ENCODE results near the gene IFIT2. TPM values are rescaled to one million over a fixed set of nuclear protein-coding genes. Genes with fewer than 3 reads are reported as not detected.
"Not testable (repeated sequence)": the region's sequence is repeated elsewhere in the genome, so short reads cannot be mapped to it uniquely, and the experiment has no call there.

The IFIT2 gene
- total RNA-seq, 1 experiment from 2014 or later = 0.75 TPM

GRCh38 chr10:89283936-89284475 lies 17.8 kb upstream of the IFIT2 start:
- no peak overlapping the region for H3K9ac ChIP-seq (ENCODE audit: low read length)
- H3K4me2 ChIP-seq (ENCODE audit: low read depth, low read length, poor library complexity, severe bottlenecking) = no peak overlapping the region
- H3K27ac ChIP-seq (ENCODE audit: low read length) = no peak overlapping the region
- H2AFZ ChIP-seq (ENCODE audit: low read length) = no peak overlapping the region
- no peaks in the 10 kb centered on the region for H3K79me2 ChIP-seq (ENCODE audit: low read length)
- H3K9me3 ChIP-seq (ENCODE audit: low read length) = no peaks in the 10 kb centered on the region
- no peaks in the 10 kb centered on the region for H3K4me1 ChIP-seq (ENCODE audit: low read length)
- H3K9me2 ChIP-seq (replicated peaks; ENCODE audit: insufficient read depth, low read length) = no peaks in the 10 kb centered on the region
- no peaks in the 10 kb centered on the region for H3K27me3 ChIP-seq (ENCODE audit: low read length)
- H4K20me1 ChIP-seq (ENCODE audit: insufficient read depth, low read depth, low read length) = no peaks in the 10 kb centered on the region
- no peaks in the 10 kb centered on the region for H3K36me3 ChIP-seq (ENCODE audit: insufficient read depth, low read length)
- DNase-seq = no peak
- H3K4me3 ChIP-seq (ENCODE audit: low read length) = no peak overlapping the region

GRCh38 chr10:89284711-89285110 lies 17.1 kb upstream of the IFIT2 start:
- H4K20me1 ChIP-seq (ENCODE audit: insufficient read depth, low read depth, low read length); H2AFZ ChIP-seq (ENCODE audit: low read length); H3K4me2 ChIP-seq (ENCODE audit: low read depth, low read length, poor library complexity, severe bottlenecking); H3K9me3 ChIP-seq (ENCODE audit: low read length); H3K79me2 ChIP-seq (ENCODE audit: low read length); H3K9ac ChIP-seq (ENCODE audit: low read length); H3K4me3 ChIP-seq (ENCODE audit: low read length); H3K9me2 ChIP-seq (replicated peaks; ENCODE audit: insufficient read depth, low read length); H3K27me3 ChIP-seq (ENCODE audit: low read length); H3K4me1 ChIP-seq (ENCODE audit: low read length); DNase-seq; H3K36me3 ChIP-seq (ENCODE audit: insufficient read depth, low read length); H3K27ac ChIP-seq (ENCODE audit: low read length): not testable (repeated sequence)

GRCh38 chr10:89285303-89285702 lies 16.5 kb upstream of the IFIT2 start:
- not testable (repeated sequence) for H3K4me1 ChIP-seq (ENCODE audit: low read length); H3K9me3 ChIP-seq (ENCODE audit: low read length); H3K36me3 ChIP-seq (ENCODE audit: insufficient read depth, low read length); H3K27me3 ChIP-seq (ENCODE audit: low read length); H3K4me2 ChIP-seq (ENCODE audit: low read depth, low read length, poor library complexity, severe bottlenecking); H4K20me1 ChIP-seq (ENCODE audit: insufficient read depth, low read depth, low read length); H3K27ac ChIP-seq (ENCODE audit: low read length); H3K9ac ChIP-seq (ENCODE audit: low read length); H3K9me2 ChIP-seq (replicated peaks; ENCODE audit: insufficient read depth, low read length); H3K4me3 ChIP-seq (ENCODE audit: low read length); DNase-seq; H3K79me2 ChIP-seq (ENCODE audit: low read length); H2AFZ ChIP-seq (ENCODE audit: low read length)

- no peaks in the 10 kb centered on the region for H3K9me3 ChIP-seq (ENCODE audit: low read length)
- no peaks in the 10 kb centered on the region for H3K79me2 ChIP-seq (ENCODE audit: low read length)
- no peaks in the 10 kb centered on the region for H3K27me3 ChIP-seq (ENCODE audit: low read length)
- no peaks in the 10 kb centered on the region for H4K20me1 ChIP-seq (ENCODE audit: insufficient read depth, low read depth, low read length)
- no peak overlapping the region for H3K27ac ChIP-seq (ENCODE audit: low read length)
- no peak overlapping the region for H3K4me2 ChIP-seq (ENCODE audit: low read depth, low read length, poor library complexity, severe bottlenecking)
- no peak for DNase-seq
- H3K4me3 ChIP-seq (ENCODE audit: low read length) = no peak overlapping the region
- H3K36me3 ChIP-seq (ENCODE audit: insufficient read depth, low read length) = no peaks in the 10 kb centered on the region
- H3K9ac ChIP-seq (ENCODE audit: low read length) = no peak overlapping the region
- H3K4me1 ChIP-seq (ENCODE audit: low read length) = no peaks in the 10 kb centered on the region
- no peaks in the 10 kb centered on the region for H3K9me2 ChIP-seq (replicated peaks; ENCODE audit: insufficient read depth, low read length)
- H2AFZ ChIP-seq (ENCODE audit: low read length) = no peak overlapping the region
These were observed 7.1 kb upstream of the IFIT2 start for GRCh38 chr10:89294721-89295239.

GRCh38 chr10:89295597-89295996 lies 6.2 kb upstream of the IFIT2 start:
- H3K4me3 ChIP-seq (ENCODE audit: low read length) = no peak overlapping the region
- H3K9me2 ChIP-seq (replicated peaks; ENCODE audit: insufficient read depth, low read length) = no peaks in the 10 kb centered on the region
- no peak overlapping the region for H3K27ac ChIP-seq (ENCODE audit: low read length)
- H3K4me1 ChIP-seq (ENCODE audit: low read length) = no peaks in the 10 kb centered on the region
- no peak overlapping the region for H2AFZ ChIP-seq (ENCODE audit: low read length)
- H3K4me2 ChIP-seq (ENCODE audit: low read depth, low read length, poor library complexity, severe bottlenecking) = no peak overlapping the region
- no peak for DNase-seq
- H4K20me1 ChIP-seq (ENCODE audit: insufficient read depth, low read depth, low read length) = no peaks in the 10 kb centered on the region
- H3K36me3 ChIP-seq (ENCODE audit: insufficient read depth, low read length) = no peaks in the 10 kb centered on the region
- H3K9me3 ChIP-seq (ENCODE audit: low read length) = no peaks in the 10 kb centered on the region
- H3K27me3 ChIP-seq (ENCODE audit: low read length) = no peaks in the 10 kb centered on the region
- no peak overlapping the region for H3K9ac ChIP-seq (ENCODE audit: low read length)
- H3K79me2 ChIP-seq (ENCODE audit: low read length) = no peaks in the 10 kb centered on the region

GRCh38 chr10:89296220-89296648 lies 5.6 kb upstream of the IFIT2 start:
- Histone ChIP-seq H3K79me2 (ENCODE audit: low read length) (no peaks in the 10 kb centered on the region), H3K4me1 (ENCODE audit: low read length) (peaks cover 3% of the 10 kb centered on the region), H2AFZ (ENCODE audit: low read length) (no peak overlapping the region), H3K27me3 (ENCODE audit: low read length) (no peaks in the 10 kb centered on the region), H3K4me3 (ENCODE audit: low read length) (no peak overlapping the region), H3K27ac (ENCODE audit: low read length) (no peak overlapping the region), H3K9ac (ENCODE audit: low read length) (no peak overlapping the region), H3K9me3 (ENCODE audit: low read length) (no peaks in the 10 kb centered on the region), H3K9me2 (replicated peaks; ENCODE audit: insufficient read depth, low read length) (no peaks in the 10 kb centered on the region), H4K20me1 (ENCODE audit: insufficient read depth, low read depth, low read length) (no peaks in the 10 kb centered on the region), H3K36me3 (ENCODE audit: insufficient read depth, low read length) (no peaks in the 10 kb centered on the region), H3K4me2 (ENCODE audit: low read depth, low read length, poor library complexity, severe bottlenecking) (no peak overlapping the region)
- DNase-seq = no peak

GRCh38 chr10:89297356-89297755 lies 4.5 kb upstream of the IFIT2 start:
- H3K9me3 ChIP-seq (ENCODE audit: low read length) = no peaks in the 10 kb centered on the region
- no peak overlapping the region for H3K27ac ChIP-seq (ENCODE audit: low read length)
- H3K36me3 ChIP-seq (ENCODE audit: insufficient read depth, low read length) = no peaks in the 10 kb centered on the region
- no peak overlapping the region for H3K9ac ChIP-seq (ENCODE audit: low read length)
- no peak for DNase-seq
- H3K4me2 ChIP-seq (ENCODE audit: low read depth, low read length, poor library complexity, severe bottlenecking) = no peak overlapping the region
- no peak overlapping the region for H2AFZ ChIP-seq (ENCODE audit: low read length)
- H3K79me2 ChIP-seq (ENCODE audit: low read length) = no peaks in the 10 kb centered on the region
- no peaks in the 10 kb centered on the region for H4K20me1 ChIP-seq (ENCODE audit: insufficient read depth, low read depth, low read length)
- no peak overlapping the region for H3K4me3 ChIP-seq (ENCODE audit: low read length)
- peaks cover 14% of the 10 kb centered on the region for H3K4me1 ChIP-seq (ENCODE audit: low read length)
- no peaks in the 10 kb centered on the region for H3K27me3 ChIP-seq (ENCODE audit: low read length)
- H3K9me2 ChIP-seq (replicated peaks; ENCODE audit: insufficient read depth, low read length) = no peaks in the 10 kb centered on the region

GRCh38 chr10:89297791-89298190 lies 4.1 kb upstream of the IFIT2 start:
- Histone ChIP-seq H3K27me3 (ENCODE audit: low read length) (no peaks in the 10 kb centered on the region), H2AFZ (ENCODE audit: low read length) (no peak overlapping the region), H3K27ac (ENCODE audit: low read length) (no peak overlapping the region), H3K9me2 (replicated peaks; ENCODE audit: insufficient read depth, low read length) (no peaks in the 10 kb centered on the region), H3K79me2 (ENCODE audit: low read length) (no peaks in the 10 kb centered on the region), H3K36me3 (ENCODE audit: insufficient read depth, low read length) (no peaks in the 10 kb centered on the region), H3K9me3 (ENCODE audit: low read length) (no peaks in the 10 kb centered on the region), H3K4me3 (ENCODE audit: low read length) (no peak overlapping the region), H3K4me1 (ENCODE audit: low read length) (peaks cover 18% of the 10 kb centered on the region), H3K4me2 (ENCODE audit: low read depth, low read length, poor library complexity, severe bottlenecking) (no peak overlapping the region), H3K9ac (ENCODE audit: low read length) (no peak overlapping the region), H4K20me1 (ENCODE audit: insufficient read depth, low read depth, low read length) (no peaks in the 10 kb centered on the region)
- DNase-seq = no peak

GRCh38 chr10:89299031-89299430 lies 2.8 kb upstream of the IFIT2 start:
- H3K9me2 ChIP-seq (replicated peaks; ENCODE audit: insufficient read depth, low read length) = no peaks in the 10 kb centered on the region
- H3K4me2 ChIP-seq (ENCODE audit: low read depth, low read length, poor library complexity, severe bottlenecking) = no peak overlapping the region
- DNase-seq = no peak

More at GRCh38 chr10:89299031-89299430, 2.8 kb upstream of the IFIT2 start:
- no peak overlapping the region for H3K27ac ChIP-seq (ENCODE audit: low read length)
- H3K36me3 ChIP-seq (ENCODE audit: insufficient read depth, low read length) = no peaks in the 10 kb centered on the region
- H3K27me3 ChIP-seq (ENCODE audit: low read length) = no peaks in the 10 kb centered on the region
- no peak overlapping the region for H3K4me3 ChIP-seq (ENCODE audit: low read length)
- H3K79me2 ChIP-seq (ENCODE audit: low read length) = no peaks in the 10 kb centered on the region
- H3K9me3 ChIP-seq (ENCODE audit: low read length) = no peaks in the 10 kb centered on the region
- no peaks in the 10 kb centered on the region for H4K20me1 ChIP-seq (ENCODE audit: insufficient read depth, low read depth, low read length)
- peaks cover 22% of the 10 kb centered on the region for H3K4me1 ChIP-seq (ENCODE audit: low read length)
- H2AFZ ChIP-seq (ENCODE audit: low read length) = no peak overlapping the region
- no peak overlapping the region for H3K9ac ChIP-seq (ENCODE audit: low read length)

Data from Karpas-422 (cell line).